Measurements from ENCODE around the gene BRCA2.

The BRCA2 gene

DNA sequence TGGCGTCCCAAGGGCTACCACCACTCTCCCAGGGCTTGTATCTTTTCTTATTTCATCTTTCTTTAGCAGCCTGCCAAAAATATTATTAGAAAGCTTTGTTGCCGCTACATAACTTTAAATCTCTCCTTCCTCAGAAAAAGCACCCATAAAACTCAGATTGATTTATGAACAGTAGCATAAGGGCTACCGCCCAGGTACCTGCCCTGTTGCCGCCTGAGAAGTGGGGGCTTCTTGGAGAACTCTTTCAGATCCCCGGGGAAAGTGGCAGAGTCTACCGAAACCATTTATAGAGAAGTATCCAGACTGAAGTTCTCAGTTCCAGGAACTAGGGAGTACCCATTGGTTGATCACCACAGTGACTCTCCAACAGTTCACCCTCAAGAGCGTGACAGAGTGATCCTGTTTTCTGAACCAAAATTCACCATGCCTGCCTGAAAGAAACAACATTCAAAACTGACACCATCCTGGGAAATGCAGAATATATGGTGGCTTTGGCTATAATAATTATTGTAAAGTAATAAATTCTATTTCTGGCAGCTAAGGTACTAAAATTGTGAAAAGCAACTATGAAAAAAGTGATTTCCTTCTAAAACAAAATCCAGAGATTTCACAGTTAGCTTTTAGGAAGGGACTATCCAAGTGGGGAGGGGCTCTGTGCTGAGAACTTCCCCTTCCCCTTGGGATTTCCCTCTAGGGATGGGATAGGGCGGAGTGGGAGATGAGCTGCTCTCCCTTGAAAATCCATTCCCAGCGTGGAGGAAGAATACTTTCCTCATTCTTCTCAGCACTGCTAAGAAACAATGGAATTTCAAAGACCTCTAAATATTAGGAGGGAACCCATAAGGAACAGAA, 113.5 kb downstream of the BRCA2 start:
- DNase-seq, result no peak

DNA sequence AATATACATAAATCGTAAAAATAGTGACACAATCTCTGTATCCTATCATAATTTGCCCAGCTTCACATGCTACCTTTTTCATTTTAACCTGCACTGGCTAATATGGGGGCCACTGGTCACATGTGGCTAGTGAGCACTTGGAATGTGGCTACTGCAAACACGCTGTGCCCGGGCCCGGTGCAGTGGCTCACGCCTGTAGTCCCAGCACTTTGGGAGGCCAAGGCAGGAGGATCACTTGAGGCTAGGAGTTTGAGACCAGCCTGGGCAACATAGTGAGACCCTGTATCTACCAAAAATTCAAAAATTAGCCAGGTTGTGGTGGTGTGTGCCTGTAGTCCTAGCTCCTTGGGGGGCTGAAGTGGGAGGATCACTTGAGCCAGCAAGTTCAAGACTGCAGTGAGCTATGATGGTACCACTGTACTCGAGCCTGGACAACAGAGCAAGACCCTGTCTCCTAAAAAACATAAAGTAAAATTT, 114.2 kb downstream of the BRCA2 start:
- DNase-seq, result no peak

- no peak for DNase-seq
Observed at GRCh38 chr13:32430018-32430747, 114.9 kb downstream of the BRCA2 start.

GRCh38 chr13:32431361-32431760, 116.1 kb downstream of the BRCA2 start:
- DNase-seq, result no peak

DNA sequence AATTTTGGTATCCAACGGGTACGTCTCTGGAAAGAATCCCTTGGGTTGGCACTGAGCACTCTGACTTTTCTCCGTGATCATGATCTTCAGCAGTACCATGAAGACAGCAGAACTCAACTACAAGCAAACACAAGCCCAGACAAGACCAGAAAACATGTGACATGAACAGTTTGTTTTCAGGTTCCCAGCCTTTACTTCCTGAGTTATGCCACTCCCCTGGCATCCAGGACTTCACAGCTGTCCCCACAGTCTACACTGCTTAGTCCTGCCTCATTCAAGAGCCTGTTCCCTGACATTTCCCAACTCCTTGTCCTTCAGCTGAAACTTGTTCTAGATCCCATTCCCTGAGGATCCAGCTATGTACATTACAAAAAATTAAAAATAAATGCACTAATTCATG, 117.5 kb downstream of the BRCA2 start:
- no peak for DNase-seq

GRCh38 chr13:32438871-32439270, 123.6 kb downstream of the BRCA2 start:
- DNase-seq, result no peak

GRCh38 chr13:32443111-32443510, 127.8 kb downstream of the BRCA2 start:
- DNase-seq, result no peak

GRCh38 chr13:32445461-32445860, 130.2 kb downstream of the BRCA2 start:
- no peak for DNase-seq

- no peak for DNase-seq
Observed at GRCh38 chr13:32446220-32446619, 130.9 kb downstream of the BRCA2 start.

DNA sequence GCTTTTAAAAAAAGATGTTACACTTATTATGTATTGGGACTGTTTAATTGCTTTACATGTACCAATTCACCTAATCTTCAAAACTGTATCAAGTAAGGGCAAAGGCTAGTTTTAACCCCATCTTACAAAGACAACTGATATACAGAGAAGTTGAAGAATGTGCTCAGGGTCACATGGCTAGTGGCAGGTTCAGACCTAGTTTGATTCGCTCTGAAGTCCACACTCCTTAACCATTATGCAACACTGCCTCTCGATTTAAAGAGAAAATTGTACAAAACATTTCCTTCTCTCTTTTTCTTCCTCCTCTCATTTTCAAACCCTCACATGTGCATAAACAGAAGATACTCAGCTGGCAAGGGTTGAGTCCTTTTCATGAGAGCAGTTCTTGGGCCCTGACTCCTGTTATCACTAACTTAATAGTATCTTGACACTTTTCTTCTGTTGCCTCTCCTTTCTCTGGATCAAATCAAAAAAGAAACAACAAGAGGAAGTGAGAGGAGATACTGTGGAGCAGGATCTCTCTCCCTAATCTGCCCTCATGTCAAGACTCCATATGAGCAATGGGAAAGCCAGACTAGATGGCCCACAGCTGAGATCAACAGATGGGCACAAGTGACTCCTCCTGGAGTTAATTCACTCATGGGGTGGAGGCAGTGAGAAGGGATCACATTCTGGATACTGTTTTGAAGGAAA, 131.6 kb downstream of the BRCA2 start:
- no peak for DNase-seq

- no peak for DNase-seq
Observed at GRCh38 chr13:32447894-32448623, 132.8 kb downstream of the BRCA2 start.

DNA sequence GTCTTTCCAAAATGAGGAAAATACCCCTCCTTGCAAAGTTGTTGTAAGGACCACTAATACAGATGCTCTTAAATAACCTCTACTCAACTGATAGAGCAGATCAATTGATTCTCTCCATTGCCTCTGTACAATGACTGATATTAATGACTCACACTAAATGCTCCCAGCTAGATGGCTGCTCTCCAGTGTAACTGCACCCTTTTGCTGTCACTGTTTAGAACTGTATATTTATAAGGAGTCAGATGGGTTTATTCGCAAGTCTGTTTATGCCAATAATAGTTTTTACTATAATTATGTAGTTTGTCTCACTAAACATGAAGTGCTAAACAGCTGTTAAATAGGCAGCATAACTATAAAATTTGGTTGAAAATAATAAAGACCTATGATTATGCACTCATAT, 133.7 kb downstream of the BRCA2 start:
- no peak for DNase-seq

Data from NCI-H2227 treated with DMSO at 0.1 percent for 48 hours (cell line).